Ovary (tissue), 3 donors: ENCODE data around the gene ATP6V1B1.

Source experiments
- CTCF ChIP-seq, 3 donors: fragments of 450-650 bp in 2 of 3; fragments of 200-600 bp in 1 of 3; IDR thresholded peaks; one replicate each; pipeline versions ENCODE4 v1.5.1 to v1.8.0; 2016 to 2022; ENCODE audit warnings: antibody characterized with exemption in 3 of 3, mild to moderate bottlenecking in 1 of 3
- POLR2A ChIP-seq: fragments of 450-650 bp; IDR thresholded peaks from one replicate; pipeline ENCODE4 v1.6.1; 2017; ENCODE audit warnings: antibody characterized with exemption, mild to moderate bottlenecking, moderate library complexity
- donor health status: DM: no; HTN: no; CAD: no.

GRCh38 chr2:70935468-70936164 lies at the start of gene ATP6V1B1:
- TF ChIP-seq POLR2A (no peak), CTCF (IDR thresholded peaks at IDR 0.05) (no peak)
